H1 (cell line): Measurements from ENCODE around the gene FAM184B. TPM values are rescaled to one million over a fixed set of nuclear protein-coding genes. Genes with fewer than 3 reads are reported as not detected.

ENCODE experiments used
- CTCF ChIP-seq, 3 experiments: IDR thresholded peaks; 1 replicate in 2 of 3; 2 replicates in 1 of 3; pipeline versions ENCODE4 v1.5.1 to v1.6.1; 2011; ENCODE audit warnings: low read length in 3 of 3, mild to moderate bottlenecking in 3 of 3, inconsistent platforms in 2 of 3, low read depth in 1 of 3, moderate library complexity in 1 of 3; ENCODE audit not compliant: insufficient read depth in 1 of 3; ENCODE audit errors: control extremely low read depth in 1 of 3
- EP300 ChIP-seq, 2 experiments: IDR thresholded peaks; 1 replicate in 1 of 2; 2 replicates in 1 of 2; pipeline ENCODE4 v1.6.1; 2011 to 2012; ENCODE audit warnings: low read depth in 2 of 2, low read length in 2 of 2, mild to moderate bottlenecking in 2 of 2, borderline replicate concordance in 1 of 2, inconsistent platforms in 1 of 2, moderate library complexity in 1 of 2
- HDAC6 ChIP-seq: IDR thresholded peaks from one replicate; pipeline ENCODE4 v1.7.1; 2012; ENCODE audit warnings: low read depth, mild to moderate bottlenecking, inconsistent platforms, low read length, moderate library complexity
- MAFK ChIP-seq: IDR thresholded peaks from 2 replicates; pipeline ENCODE4 v1.6.1; 2012; ENCODE audit warnings: low read depth, mild to moderate bottlenecking, improper control_type of control experiment, low read length
- RBBP5 ChIP-seq: IDR thresholded peaks from 2 replicates; pipeline ENCODE4 v1.7.1; 2012; ENCODE audit warnings: low read depth, mild to moderate bottlenecking, inconsistent platforms, low read length, moderate library complexity, borderline replicate concordance
- polyA plus RNA-seq, 7 experiments: library from polyadenylated mRNA; depleted of rRNA in 3 of 7; stranded (reverse) in 5 of 7; unstranded in 2 of 7; fragments of >200 nt in 5 of 7; fragments of 200-250 nt in 2 of 7; gene quantifications; 1 replicate in 5 of 7; 2 replicates in 1 of 7; 4 replicates in 1 of 7; pipeline versions ENCODE4 v1.2.1 to v1.2.3, GENCODE V29; 2011 to 2013; ENCODE audit warnings: missing spikeins in 2 of 7, mixed read lengths in 2 of 7
- total RNA-seq: library from RNA; stranded (reverse); fragmentation: NEBNext Ultra II Directional; extraction: Animal tissue kit (Norgen Biotek cat#: 25700); gene quantifications from 2 replicates; pipeline ENCODE4 v1.2.1, GENCODE V29; 2021

FAM184B gene
- total and polyA plus RNA-seq, 2 of the 8 experiments (the other 6 are each of a cell fraction or from before 2014, with no cell fraction given) = 0.05 to 0.39 TPM

- no peak for TF ChIP-seq CTCF (IDR thresholded peaks at IDR 0.05; ENCODE audit: control extremely low read depth in 1 of 3, insufficient read depth in 1 of 3, low read depth in 1 of 3, low read length in 3 of 3)
- no peak for TF ChIP-seq EP300 (IDR thresholded peaks at IDR 0.05; ENCODE audit: borderline replicate concordance in 1 of 2, low read depth in 2 of 2, low read length in 2 of 2)
- TF ChIP-seq HDAC6 = no peak
- no peak for TF ChIP-seq MAFK
- no peak for TF ChIP-seq RBBP5
Observed at GRCh38 chr4:17694552-17694951, 86.9 kb downstream of the FAM184B start (continued).
